Neural progenitor cell (in vitro differentiated cells): ENCODE results near the gene ADGRD1.

Experiments used
- EZH2 ChIP-seq: fragments of 200-600 bp; sonication (generic); IDR thresholded peaks from 2 replicates; pipeline ENCODE4 v1.6.1; 2017; ENCODE audit warnings: antibody characterized with exemption, mild to moderate bottlenecking, moderate library complexity
- EZH2phosphoT487 ChIP-seq: fragments of 200-600 bp; sonication (generic); IDR thresholded peaks from 2 replicates; pipeline ENCODE4 v1.6.1; 2017; ENCODE audit warnings: antibody characterized with exemption
- TF ChIP-seq, protein P1 (sequence below): fragments of 200-600 bp; sonication (generic); IDR thresholded peaks from 2 replicates; pipeline ENCODE4 v1.5.1; 2017; ENCODE audit warnings: antibody characterized with exemption, mild to moderate bottlenecking

- TF ChIP-seq, protein P1, sequence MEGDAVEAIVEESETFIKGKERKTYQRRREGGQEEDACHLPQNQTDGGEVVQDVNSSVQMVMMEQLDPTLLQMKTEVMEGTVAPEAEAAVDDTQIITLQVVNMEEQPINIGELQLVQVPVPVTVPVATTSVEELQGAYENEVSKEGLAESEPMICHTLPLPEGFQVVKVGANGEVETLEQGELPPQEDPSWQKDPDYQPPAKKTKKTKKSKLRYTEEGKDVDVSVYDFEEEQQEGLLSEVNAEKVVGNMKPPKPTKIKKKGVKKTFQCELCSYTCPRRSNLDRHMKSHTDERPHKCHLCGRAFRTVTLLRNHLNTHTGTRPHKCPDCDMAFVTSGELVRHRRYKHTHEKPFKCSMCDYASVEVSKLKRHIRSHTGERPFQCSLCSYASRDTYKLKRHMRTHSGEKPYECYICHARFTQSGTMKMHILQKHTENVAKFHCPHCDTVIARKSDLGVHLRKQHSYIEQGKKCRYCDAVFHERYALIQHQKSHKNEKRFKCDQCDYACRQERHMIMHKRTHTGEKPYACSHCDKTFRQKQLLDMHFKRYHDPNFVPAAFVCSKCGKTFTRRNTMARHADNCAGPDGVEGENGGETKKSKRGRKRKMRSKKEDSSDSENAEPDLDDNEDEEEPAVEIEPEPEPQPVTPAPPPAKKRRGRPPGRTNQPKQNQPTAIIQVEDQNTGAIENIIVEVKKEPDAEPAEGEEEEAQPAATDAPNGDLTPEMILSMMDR: no peak
- TF ChIP-seq EZH2: no peak
- TF ChIP-seq EZH2phosphoT487: no peak
These were observed 6.4 kb downstream of the ADGRD1 start for GRCh38 chr12:130960058-130960457.
